ENCODE results near the gene NCBP3.

Gene NCBP3

GRCh38 chr17:3852561-3852960, 6.5 kb upstream of the NCBP3 start:
- Histone ChIP-seq H3K4me1 (ENCODE audit: control insufficient read depth in 1 of 2, insufficient read depth in 2 of 2, low read length in 2 of 2) (no peaks in the 10 kb centered on the region), H3K79me1 (ENCODE audit: low read length) (no peaks in the 10 kb centered on the region), H4K8ac (ENCODE audit: low read depth, low read length) (no peak overlapping the region), H3K27me3 (ENCODE audit: insufficient read depth, low read length) (no peaks in the 10 kb centered on the region), H3K4ac (ENCODE audit: low read depth, low read length) (no peak overlapping the region), H4K12ac (ENCODE audit: low read depth, low read length) (no peak overlapping the region), H3K36me3 (ENCODE audit: control insufficient read depth in 1 of 2, insufficient read depth in 2 of 2, low read length in 2 of 2) (no peaks in the 10 kb centered on the region), H2BK120ac (ENCODE audit: insufficient read depth, low read length, poor library complexity) (no peak overlapping the region), H2AFZ (ENCODE audit: insufficient read depth, low read length, poor library complexity) (no peak overlapping the region), H3K14ac (ENCODE audit: low read length) (no peak overlapping the region), H3K9me3 (ENCODE audit: insufficient read depth, low read depth, low read length) (peaks cover 4% of the 10 kb centered on the region), H3K23ac (ENCODE audit: low read length) (no peak overlapping the region), H3K4me3 (ENCODE audit: low read depth, low read length) (no peak overlapping the region), H3K9ac (ENCODE audit: low read length) (no peak overlapping the region), H3K18ac (ENCODE audit: low read length) (no peak overlapping the region), H2BK5ac (ENCODE audit: low read depth, low read length, poor library complexity) (no peak overlapping the region), H2AK5ac (ENCODE audit: low read length) (no peak overlapping the region), H3K79me2 (ENCODE audit: control insufficient read depth, insufficient read depth, low read length, poor library complexity) (no peaks in the 10 kb centered on the region), H3K27ac (ENCODE audit: low read depth, low read length) (no peak overlapping the region), H2BK12ac (ENCODE audit: low read length) (no peak overlapping the region), H4K91ac (ENCODE audit: low read depth, low read length) (no peak overlapping the region), H3K4me2 (ENCODE audit: low read length) (no peak overlapping the region)
- no CpG with 5 or more reads among the region's 10 CpGs for WGBS (ENCODE audit: extremely low coverage, insufficient coverage, insufficient read length)
- DNase-seq: no peak

- Histone ChIP-seq H3K14ac (ENCODE audit: low read length) (no peak overlapping the region), H2BK12ac (ENCODE audit: low read length) (no peak overlapping the region), H3K79me2 (ENCODE audit: control insufficient read depth, insufficient read depth, low read length, poor library complexity) (no peaks in the 10 kb centered on the region), H2AK5ac (ENCODE audit: low read length) (no peak overlapping the region), H3K4ac (ENCODE audit: low read depth, low read length) (no peak overlapping the region), H4K12ac (ENCODE audit: low read depth, low read length) (no peak overlapping the region), H3K27ac (ENCODE audit: low read depth, low read length) (no peak overlapping the region), H4K8ac (ENCODE audit: low read depth, low read length) (no peak overlapping the region), H3K36me3 (ENCODE audit: control insufficient read depth in 1 of 2, insufficient read depth in 2 of 2, low read length in 2 of 2) (no peaks in the 10 kb centered on the region), H3K79me1 (ENCODE audit: low read length) (no peaks in the 10 kb centered on the region), H3K4me3 (ENCODE audit: low read depth, low read length) (no peak overlapping the region), H3K9ac (ENCODE audit: low read length) (no peak overlapping the region), H2BK5ac (ENCODE audit: low read depth, low read length, poor library complexity) (no peak overlapping the region), H3K18ac (ENCODE audit: low read length) (no peak overlapping the region), H2BK120ac (ENCODE audit: insufficient read depth, low read length, poor library complexity) (no peak overlapping the region), H3K4me2 (ENCODE audit: low read length) (no peak overlapping the region), H3K27me3 (ENCODE audit: insufficient read depth, low read length) (no peaks in the 10 kb centered on the region), H2AFZ (ENCODE audit: insufficient read depth, low read length, poor library complexity) (no peak overlapping the region), H3K23ac (ENCODE audit: low read length) (no peak overlapping the region), H3K9me3 (ENCODE audit: insufficient read depth, low read depth, low read length) (peaks cover 2% of the 10 kb centered on the region), H3K4me1 (ENCODE audit: control insufficient read depth in 1 of 2, insufficient read depth in 2 of 2, low read length in 2 of 2) (no peaks in the 10 kb centered on the region), H4K91ac (ENCODE audit: low read depth, low read length) (no peak overlapping the region)
- DNase-seq: no peak
- no CpG with 5 or more reads among the region's 24 CpGs for WGBS (ENCODE audit: extremely low coverage, insufficient coverage, insufficient read length)
Observed at GRCh38 chr17:3851461-3852100, 5.5 kb upstream of the NCBP3 start.

GRCh38 chr17:3848229-3848835, 2.3 kb upstream of the NCBP3 start:
- Histone ChIP-seq H3K18ac (ENCODE audit: low read length) (no peak overlapping the region), H3K4ac (ENCODE audit: low read depth, low read length) (no peak overlapping the region), H3K4me1 (ENCODE audit: control insufficient read depth in 1 of 2, insufficient read depth in 2 of 2, low read length in 2 of 2) (peaks cover 2 to 3% of the 10 kb centered on the region in 2 experiments), H4K8ac (ENCODE audit: low read depth, low read length) (no peak overlapping the region), H3K23ac (ENCODE audit: low read length) (no peak overlapping the region), H3K27me3 (ENCODE audit: insufficient read depth, low read length) (no peaks in the 10 kb centered on the region), H3K4me2 (ENCODE audit: low read length) (no peak overlapping the region), H4K12ac (ENCODE audit: low read depth, low read length) (no peak overlapping the region), H3K9ac (ENCODE audit: low read length) (no peak overlapping the region), H3K79me2 (ENCODE audit: control insufficient read depth, insufficient read depth, low read length, poor library complexity) (peaks cover 9% of the 10 kb centered on the region), H2BK12ac (ENCODE audit: low read length) (no peak overlapping the region), H3K9me3 (ENCODE audit: insufficient read depth, low read depth, low read length) (peaks cover 2% of the 10 kb centered on the region), H3K4me3 (ENCODE audit: low read depth, low read length) (no peak overlapping the region), H2AK5ac (ENCODE audit: low read length) (no peak overlapping the region), H3K27ac (ENCODE audit: low read depth, low read length) (no peak overlapping the region), H3K79me1 (ENCODE audit: low read length) (peaks cover 8% of the 10 kb centered on the region), H3K36me3 (ENCODE audit: control insufficient read depth in 1 of 2, insufficient read depth in 2 of 2, low read length in 2 of 2) (peaks cover 3 to 4% of the 10 kb centered on the region in 2 experiments), H2BK5ac (ENCODE audit: low read depth, low read length, poor library complexity) (no peak overlapping the region), H2AFZ (ENCODE audit: insufficient read depth, low read length, poor library complexity) (no peak overlapping the region), H3K14ac (ENCODE audit: low read length) (no peak overlapping the region), H4K91ac (ENCODE audit: low read depth, low read length) (no peak overlapping the region), H2BK120ac (ENCODE audit: insufficient read depth, low read length, poor library complexity) (no peak overlapping the region)
- peak; percentile 36 to 77 for DNase-seq
- WGBS (ENCODE audit: extremely low coverage, insufficient coverage, insufficient read length): no CpG with 5 or more reads among the region's 9 CpGs

GRCh38 chr17:3847165-3847670, 1.2 kb upstream of the NCBP3 start:
- peaks cover 2% of the 10 kb centered on the region for H3K9me3 ChIP-seq (ENCODE audit: insufficient read depth, low read depth, low read length)
- no peaks in the 10 kb centered on the region for H3K27me3 ChIP-seq (ENCODE audit: insufficient read depth, low read length)
- H3K27ac ChIP-seq (ENCODE audit: low read depth, low read length): no peak overlapping the region
- no peak overlapping the region for H2BK120ac ChIP-seq (ENCODE audit: insufficient read depth, low read length, poor library complexity)
- H3K4ac ChIP-seq (ENCODE audit: low read depth, low read length): no peak overlapping the region
- H4K12ac ChIP-seq (ENCODE audit: low read depth, low read length): no peak overlapping the region
- no peak overlapping the region for H3K18ac ChIP-seq (ENCODE audit: low read length)
- no peak overlapping the region for H3K14ac ChIP-seq (ENCODE audit: low read length)
- no peak overlapping the region for H3K4me2 ChIP-seq (ENCODE audit: low read length)
- H2BK12ac ChIP-seq (ENCODE audit: low read length): no peak overlapping the region
- no peak overlapping the region for H3K9ac ChIP-seq (ENCODE audit: low read length)
- H2AK5ac ChIP-seq (ENCODE audit: low read length): no peak overlapping the region
- H3K79me1 ChIP-seq (ENCODE audit: low read length): peaks cover 8% of the 10 kb centered on the region
- no CpG with 5 or more reads among the region's 9 CpGs for WGBS (ENCODE audit: extremely low coverage, insufficient coverage, insufficient read length)
- H3K79me2 ChIP-seq (ENCODE audit: control insufficient read depth, insufficient read depth, low read length, poor library complexity): peaks cover 9% of the 10 kb centered on the region
- H4K8ac ChIP-seq (ENCODE audit: low read depth, low read length): no peak overlapping the region
- no peak for DNase-seq
- H4K91ac ChIP-seq (ENCODE audit: low read depth, low read length): no peak overlapping the region
- H2AFZ ChIP-seq (ENCODE audit: insufficient read depth, low read length, poor library complexity): no peak overlapping the region
- no peak overlapping the region for H3K23ac ChIP-seq (ENCODE audit: low read length)
- no peak overlapping the region for H2BK5ac ChIP-seq (ENCODE audit: low read depth, low read length, poor library complexity)
- peaks cover 2 to 3% of the 10 kb centered on the region in 2 experiments for H3K4me1 ChIP-seq (ENCODE audit: control insufficient read depth in 1 of 2, insufficient read depth in 2 of 2, low read length in 2 of 2)
- peaks cover 8 to 12% of the 10 kb centered on the region in 2 experiments for H3K36me3 ChIP-seq (ENCODE audit: control insufficient read depth in 1 of 2, insufficient read depth in 2 of 2, low read length in 2 of 2)
- no peak overlapping the region for H3K4me3 ChIP-seq (ENCODE audit: low read depth, low read length)
